Prostate gland (tissue), 2 donors: ENCODE data around the gene ADM2. TPM values are rescaled to one million over a fixed set of nuclear protein-coding genes. Genes with fewer than 3 reads are reported as not detected.
A peak's percentile ranks its signal among the peaks of the same experiment; 100 is the strongest.

ENCODE experiments used
- DNase-seq: peaks from one replicate; pipeline ENCODE4 v3.0.0-alpha.2; 2019; ENCODE audit warnings: low spot score
- H3K27ac ChIP-seq, 2 donors: fragments of 200-600 bp; sonication (generic); 2 replicates each; pipeline ENCODE4 v1.5.1; 2017 to 2019
- H3K27me3 ChIP-seq: fragments of 200-600 bp; sonication (generic); replicated peaks from 2 replicates; pipeline ENCODE4 v1.5.1; 2019; ENCODE audit not compliant: insufficient read depth
- H3K36me3 ChIP-seq, 2 donors: fragments of 200-600 bp; sonication (generic); 1 replicate in 1 of 2; 2 replicates in 1 of 2; pipeline versions ENCODE4 v1.5.1 to v1.8.1; 2017 to 2019
- H3K4me1 ChIP-seq: fragments of 200-600 bp; sonication (generic); replicated peaks from 2 replicates; pipeline ENCODE4 v1.5.1; 2019
- H3K4me3 ChIP-seq, 2 donors: fragments of 200-600 bp; sonication (generic); 2 replicates each; pipeline ENCODE4 v1.5.1; 2017 to 2019
- H3K9me3 ChIP-seq: fragments of 200-600 bp; sonication (generic); 2 replicates; pipeline ENCODE4 v1.5.1; 2017
- CTCF ChIP-seq, 4 experiments: fragments of 200-600 bp in 2 of 4; fragments of 450-650 bp in 2 of 4; sonication (generic) in 2 of 4; IDR thresholded peaks; 1 replicate in 3 of 4; 2 replicates in 1 of 4; pipeline ENCODE4 v1.5.1; 2016 to 2019; ENCODE audit warnings: antibody characterized with exemption in 4 of 4, mild to moderate bottlenecking in 2 of 4, moderate library complexity in 2 of 4
- POLR2A ChIP-seq: fragments of 450-650 bp; IDR thresholded peaks from one replicate; pipeline ENCODE4 v1.6.1; 2016; ENCODE audit warnings: antibody characterized with exemption, mild to moderate bottlenecking
- POLR2AphosphoS5 ChIP-seq: sonication (generic); formaldehyde crosslinking; IDR thresholded peaks from one replicate; pipeline ENCODE4 v1.6.1; 2017; ENCODE audit warnings: antibody characterized with exemption
- WGBS: methylation state at CpG from one replicate; pipeline ENCODE4 v1.1.5; 2018; 5-methylcytosine and 5-hydroxymethylcytosine counted together
- intact Hi-C: fragments of 100-400 bp; cut with DNase I; formaldehyde crosslinking; loops from one replicate; pipeline ENCODE4 v1.14.2; 2022
- total RNA-seq, 2 donors: library from RNA; depleted of rRNA; stranded (reverse); fragments of >200 nt; gene quantifications; one replicate each; pipeline ENCODE4 v1.1.0, GENCODE V29; 2016

The ADM2 gene
- total RNA-seq, 2 donors from 2014 or later = 7.3 to 7.9 TPM

GRCh38 chr22:50527921-50528681, 46.8 kb downstream of the ADM2 start:
- WGBS = 92% methylated on average over 17 of the region's 18 CpGs
- H3K4me3 ChIP-seq = no peak overlapping the region
- peaks cover 0 to 5% of the 10 kb centered on the region in 2 donors for H3K36me3 ChIP-seq
- H3K27me3 ChIP-seq = no peaks in the 10 kb centered on the region
- intact Hi-C loops = no loop called here
- no peak for TF ChIP-seq CTCF (IDR thresholded peaks at IDR 0.05)
- TF ChIP-seq POLR2AphosphoS5 = no peak
- TF ChIP-seq POLR2A = no peak
- peak overlapping the region in 1 of 2 donors; percentile 83 for H3K27ac ChIP-seq
- no peak for DNase-seq
- H3K4me1 ChIP-seq = peaks cover 15% of the 10 kb centered on the region
- no peaks in the 10 kb centered on the region for H3K9me3 ChIP-seq

- Histone ChIP-seq H3K4me3 (peak overlapping the region in 1 of 2 donors; percentile 43), H3K27ac (peak overlapping the region; percentile 65 to 83)
These were observed 47.5 kb downstream of the ADM2 start for GRCh38 chr22:50528682-50529415.

GRCh38 chr22:50529416-50529896, 48.1 kb downstream of the ADM2 start:
- TF ChIP-seq POLR2A (no peak), POLR2AphosphoS5 (no peak), CTCF (IDR thresholded peaks at IDR 0.05) (no peak)
- Histone ChIP-seq H3K36me3 (no peaks in the 10 kb centered on the region), H3K27ac (peak overlapping the region; percentile 65 to 83), H3K4me3 (peak overlapping the region; percentile 36 to 43), H3K9me3 (no peaks in the 10 kb centered on the region), H3K27me3 (no peaks in the 10 kb centered on the region), H3K4me1 (peaks cover 13% of the 10 kb centered on the region)
- intact Hi-C loops = no loop called here
- 3% methylated on average over 28 of the region's 50 CpGs for WGBS
- DNase-seq = no peak

More at GRCh38 chr22:50528682-50529415, 47.5 kb downstream of the ADM2 start:
- H3K36me3 ChIP-seq = no peaks in the 10 kb centered on the region
- peaks cover 15% of the 10 kb centered on the region for H3K4me1 ChIP-seq
- no peak for DNase-seq
- intact Hi-C loops = no loop called here
- 61% methylated on average over 13 of the region's 15 CpGs for WGBS
- no peaks in the 10 kb centered on the region for H3K9me3 ChIP-seq
- TF ChIP-seq POLR2AphosphoS5 = no peak
- TF ChIP-seq CTCF (IDR thresholded peaks at IDR 0.05) = no peak
- TF ChIP-seq POLR2A = no peak
- H3K27me3 ChIP-seq = no peaks in the 10 kb centered on the region

GRCh38 chr22:50529897-50530579, 48.7 kb downstream of the ADM2 start, which contains the start of gene TYMP:
TYMP (minus strand) TSS chr22:50530012; CDS start chr22:50529709, 303 bp downstream.
- H3K9me3 ChIP-seq = no peaks in the 10 kb centered on the region
- no peaks in the 10 kb centered on the region for H3K27me3 ChIP-seq
- H3K27ac ChIP-seq = peak within 1 kb of the TSS; percentile 65 to 83
- under 1% methylated on average over 31 of the region's 92 CpGs for WGBS
- TF ChIP-seq POLR2AphosphoS5 = peak; percentile 43
- peak; percentile 71 for TF ChIP-seq POLR2A
- peak in 1 of 4 experiments; percentile 3 for TF ChIP-seq CTCF (IDR thresholded peaks at IDR 0.05)
- intact Hi-C loops = no loop called here
- H3K4me1 ChIP-seq = peaks cover 8% of the 10 kb centered on the region
- peak; percentile 72 for DNase-seq
- H3K36me3 ChIP-seq = no peaks in the 10 kb centered on the region
- peak within 1 kb of the TSS; percentile 36 to 43 for H3K4me3 ChIP-seq
